GM21367 (cell line): Measurements from ENCODE around the gene DENND5A.
"Not testable (repeated sequence)": the region's sequence is repeated elsewhere in the genome, so short reads cannot be mapped to it uniquely, and the experiment has no call there.

ENCODE experiments used
- ATAC-seq: cut with Tn5 transposase; IDR thresholded peaks from one replicate; pipeline ENCODE4 v1.9.1; 2021; ENCODE audit not compliant: unreplicated experiment

The DENND5A gene

DNA sequence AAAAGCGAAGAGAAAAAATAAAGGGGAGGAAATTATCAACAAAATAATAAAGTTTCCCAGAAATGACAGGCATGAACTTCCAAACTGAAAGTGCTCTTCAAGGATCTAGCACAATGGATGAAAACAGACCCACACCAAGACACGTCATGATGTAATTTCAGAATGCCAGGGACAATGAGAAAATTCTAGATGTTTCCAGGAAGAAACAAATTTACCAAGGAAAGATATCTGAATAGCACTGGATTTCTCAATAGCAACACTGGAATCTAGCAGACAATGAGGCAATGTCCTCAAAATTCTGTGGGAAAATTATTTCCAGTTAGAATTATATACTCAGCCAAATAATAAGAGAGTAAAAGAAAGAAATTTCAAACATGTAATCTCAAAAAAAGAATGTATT, 46.0 kb downstream of the DENND5A start:
- no peak for ATAC-seq

DNA sequence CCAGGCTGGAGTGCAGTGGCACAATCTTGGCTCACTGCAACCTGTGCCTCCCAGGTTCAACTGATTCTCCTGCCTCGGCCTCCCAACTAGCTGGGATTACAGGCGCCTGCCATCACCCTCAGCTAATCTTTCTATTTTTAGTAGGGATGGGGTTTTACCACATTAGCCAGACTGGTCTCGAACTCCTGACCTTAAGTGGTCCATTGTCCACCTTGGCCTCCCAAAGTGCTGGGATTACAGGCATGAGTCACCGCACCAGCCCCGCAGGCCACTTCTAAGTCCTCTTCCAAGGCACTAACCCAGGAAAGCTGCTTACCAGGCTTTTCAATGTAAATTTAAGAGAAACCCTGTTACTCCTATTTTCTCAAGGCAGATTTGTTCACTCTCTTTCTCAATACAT, 50.4 kb downstream of the DENND5A start:
- no peak for ATAC-seq

DNA sequence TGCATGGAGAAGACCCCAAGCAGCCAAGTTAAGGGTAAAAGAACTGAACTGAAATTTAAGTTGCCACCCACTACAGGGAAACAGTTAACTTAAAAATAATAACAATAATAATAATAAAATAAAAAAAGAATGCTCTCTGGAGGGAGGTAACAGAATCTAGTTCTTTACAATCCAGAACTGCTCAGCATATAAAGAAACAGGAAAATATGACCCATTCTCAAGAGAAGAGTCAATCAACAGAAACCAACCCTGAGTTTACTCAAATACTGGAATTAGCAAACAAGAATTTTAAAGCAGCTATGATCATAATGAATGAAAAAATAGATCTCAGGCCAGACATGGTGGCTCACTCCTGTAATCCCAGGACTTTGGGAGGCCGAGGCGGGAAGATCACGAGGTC, 53.8 kb downstream of the DENND5A start:
- peak; percentile 14 for ATAC-seq

DNA sequence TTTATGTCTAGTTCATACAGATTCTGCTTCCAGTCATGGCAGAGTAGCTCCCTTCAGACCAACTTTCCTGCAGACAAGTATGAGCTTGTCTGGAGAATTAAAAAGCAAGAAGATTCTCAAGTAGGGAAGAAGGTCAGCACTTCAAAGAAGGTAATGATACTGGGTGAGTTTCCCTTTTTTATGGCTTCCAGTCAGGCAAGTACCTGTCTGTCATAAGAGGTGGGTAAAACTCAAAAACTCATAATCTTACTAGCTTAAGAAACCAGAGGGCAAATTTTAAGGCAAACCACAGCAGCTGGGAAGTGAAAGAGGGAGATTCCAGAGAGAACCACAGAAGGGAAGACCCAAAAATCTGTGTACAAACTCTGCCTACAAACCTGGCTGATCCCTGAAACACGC, 54.2 kb downstream of the DENND5A start:
- peak; percentile 36 for ATAC-seq

DNA sequence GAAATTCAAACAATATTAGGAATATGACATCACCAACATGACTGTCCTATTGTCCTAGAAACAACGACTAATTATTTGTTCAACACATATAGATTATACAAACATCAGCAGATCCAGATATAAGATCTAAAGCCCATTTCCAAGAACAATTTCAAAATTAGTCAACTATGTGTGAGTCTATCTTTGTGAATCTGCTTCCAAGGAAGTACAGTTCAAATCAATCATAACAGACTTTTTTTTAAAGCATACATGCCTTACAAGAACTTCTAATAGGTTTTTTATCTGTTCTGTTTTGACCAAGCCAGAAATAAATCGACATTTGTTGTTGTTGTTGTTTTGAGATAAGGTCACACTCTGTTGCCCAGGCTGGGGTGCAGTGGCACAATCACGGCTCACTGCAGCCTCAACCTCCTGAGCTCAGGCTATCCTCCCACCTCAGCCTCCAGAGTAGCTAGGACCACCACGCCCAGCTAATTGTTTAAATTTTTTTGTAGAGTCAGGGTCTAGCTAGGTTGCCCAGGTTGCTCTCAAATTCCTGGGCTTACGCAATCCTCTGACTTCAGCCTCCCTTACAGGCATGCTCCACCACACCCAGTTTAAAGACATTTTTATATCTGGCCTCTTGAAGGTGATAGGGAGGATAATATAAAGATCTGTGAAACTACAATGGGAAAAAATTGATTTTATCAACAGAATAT, 54.8 kb downstream of the DENND5A start:
- ATAC-seq: no peak

DNA sequence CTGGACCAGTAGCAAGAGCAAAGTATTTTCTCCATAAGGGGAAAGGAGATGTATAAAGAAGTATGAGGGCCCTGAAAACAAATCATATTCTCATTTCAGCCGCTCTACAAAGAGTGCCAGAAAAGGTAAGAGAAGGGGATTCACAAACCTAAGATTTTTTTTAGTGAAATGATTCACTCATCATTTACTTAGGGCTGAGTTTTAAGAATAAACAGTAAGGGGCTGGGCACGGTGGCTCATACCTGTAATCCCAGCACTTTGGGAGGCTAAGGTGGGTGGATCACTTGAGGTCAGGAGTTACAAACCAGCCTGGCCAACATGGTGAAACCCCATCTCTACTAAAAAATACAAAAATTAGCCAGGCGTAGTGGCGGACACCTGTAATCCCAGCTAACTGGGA, 55.5 kb downstream of the DENND5A start:
- not testable (repeated sequence) for ATAC-seq

DNA sequence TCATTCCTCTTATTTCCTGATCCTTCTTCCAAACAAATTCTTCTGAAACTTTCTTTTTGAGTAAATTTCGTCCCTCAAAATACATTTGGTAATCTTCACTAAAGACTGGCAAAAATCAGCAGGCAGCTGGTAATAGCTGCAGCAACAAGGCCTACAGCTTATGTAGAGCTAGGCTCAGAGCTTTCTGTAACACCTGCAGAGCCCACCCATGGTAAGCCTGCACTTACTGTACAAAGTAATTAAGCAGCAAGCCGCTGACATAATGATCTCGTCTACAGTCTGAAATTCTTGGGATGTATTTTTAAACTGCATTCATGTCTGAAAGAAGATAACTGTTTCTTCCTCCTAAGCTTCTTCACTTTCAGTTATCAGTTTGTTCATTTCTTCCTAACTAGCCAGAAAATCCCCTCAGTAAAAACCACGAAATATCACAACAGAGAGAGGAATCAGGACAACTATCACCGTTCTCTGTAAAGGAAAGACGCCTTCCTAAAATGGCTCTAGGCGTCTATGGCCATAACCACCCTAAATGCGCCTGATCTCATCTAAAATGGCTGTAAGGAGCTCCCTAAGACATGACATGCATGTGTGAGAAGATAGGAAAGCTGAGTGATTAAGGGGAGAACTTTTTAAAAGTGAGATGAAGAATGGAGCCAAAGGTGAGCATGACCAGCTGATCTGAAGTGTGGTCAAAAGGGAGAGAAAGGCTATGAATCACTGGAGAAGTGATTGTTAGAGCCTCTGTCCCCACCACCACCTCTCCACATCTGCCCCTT, 56.2 kb downstream of the DENND5A start:
- ATAC-seq: no peak

DNA sequence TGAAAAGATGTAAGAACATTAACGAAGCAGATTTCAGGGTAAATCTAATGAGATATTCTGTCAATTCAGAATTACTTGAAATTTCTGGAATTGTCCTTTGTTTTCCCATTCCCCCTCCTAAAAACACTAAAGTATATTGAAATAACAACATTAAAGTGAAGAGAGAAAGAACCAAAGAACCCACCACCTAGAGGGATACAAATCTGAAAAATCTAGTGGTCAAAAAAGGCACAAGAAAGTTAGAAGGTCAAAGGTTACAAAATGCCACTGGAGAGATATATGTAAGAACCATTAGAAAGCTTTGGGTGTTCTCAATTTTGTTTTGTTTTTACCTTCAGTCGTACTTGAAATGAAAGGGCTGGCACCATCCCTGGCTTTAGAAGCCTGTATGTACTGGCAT, 57.9 kb downstream of the DENND5A start:
- ATAC-seq: no peak

DNA sequence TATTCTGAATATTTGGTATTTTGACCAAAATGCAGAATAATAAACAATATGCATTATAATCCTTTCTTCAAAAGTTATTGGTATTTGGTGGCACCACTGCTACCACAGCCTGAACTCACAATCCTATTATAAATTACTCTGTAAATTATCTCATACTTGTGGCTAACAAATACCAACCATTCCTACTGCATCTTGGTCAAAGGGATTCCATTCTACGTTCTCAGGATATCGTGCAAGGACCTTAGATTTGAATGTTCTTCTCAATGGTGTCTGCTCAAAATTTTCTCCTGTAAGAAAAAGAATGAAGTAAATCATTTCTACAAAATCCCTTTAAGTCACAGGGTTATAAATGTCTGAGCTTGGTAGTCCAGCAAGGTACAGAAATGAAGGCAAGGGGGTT, 58.7 kb downstream of the DENND5A start:
- ATAC-seq: no peak

DNA sequence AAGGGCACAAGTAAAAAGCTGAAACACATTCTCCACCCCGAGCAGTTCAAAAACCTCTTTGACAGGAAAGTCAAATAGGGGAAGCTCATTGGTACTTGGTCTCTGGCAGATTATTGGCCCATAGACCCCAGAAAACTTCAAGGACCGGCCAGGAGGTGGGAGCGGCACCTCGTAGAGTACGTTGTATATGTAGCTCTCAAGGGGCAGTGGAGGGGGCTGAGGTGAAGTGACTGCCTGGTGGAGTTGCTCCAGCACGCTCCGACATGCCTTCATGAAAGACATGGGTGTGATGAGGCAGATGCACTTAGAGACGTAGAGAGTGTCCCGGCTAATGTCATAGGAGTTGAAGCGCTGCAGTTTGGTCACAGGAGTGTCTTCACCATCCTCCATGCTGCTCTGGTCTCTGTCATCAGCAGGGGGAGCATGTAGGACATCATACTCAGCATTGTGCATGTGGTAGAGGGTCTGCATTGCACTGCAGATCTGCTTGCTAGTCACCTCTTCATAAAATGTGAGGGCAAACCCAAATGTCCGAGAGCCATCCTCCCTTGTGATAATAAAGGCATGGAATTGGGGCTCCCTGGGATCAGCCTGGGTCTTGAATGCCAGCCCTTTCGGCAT, 61.3 kb downstream of the DENND5A start:
- no peak for ATAC-seq

DNA sequence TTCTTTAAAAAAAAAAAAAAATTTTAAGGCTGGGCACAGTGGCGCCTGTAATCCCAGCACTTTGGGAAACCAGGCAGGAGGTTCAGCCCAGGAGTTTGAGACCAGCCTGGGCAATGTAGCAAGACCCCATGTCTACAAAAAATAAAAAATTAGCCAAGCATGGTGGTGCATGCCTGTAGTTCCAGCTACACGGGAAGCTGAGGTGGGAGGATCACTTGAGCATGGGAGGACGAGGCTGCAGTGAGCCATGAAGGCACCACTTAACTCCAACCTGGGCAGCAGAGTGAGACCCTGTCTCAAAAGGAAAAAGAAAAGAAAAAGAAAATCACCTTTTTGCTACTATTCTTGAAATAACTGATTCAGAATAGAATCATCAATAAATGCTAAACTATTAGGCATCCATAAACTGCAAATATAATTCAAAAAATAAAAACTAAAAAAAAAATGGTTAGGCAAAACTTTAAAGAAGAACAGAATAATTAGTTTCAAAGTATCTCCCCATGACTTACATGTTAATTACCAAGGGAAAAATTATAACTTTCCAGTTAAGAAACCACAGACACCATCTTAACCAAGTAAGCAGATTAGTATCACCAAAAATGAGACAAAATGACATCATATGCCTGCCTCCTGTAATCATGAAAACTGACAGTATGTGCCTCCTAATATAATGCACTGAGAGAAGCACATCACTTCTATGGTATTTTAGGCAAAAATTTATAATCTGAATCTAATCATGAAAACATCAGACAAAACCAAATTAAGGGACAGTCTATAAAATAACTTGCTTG, 63.6 kb downstream of the DENND5A start:
- ATAC-seq: no peak

DNA sequence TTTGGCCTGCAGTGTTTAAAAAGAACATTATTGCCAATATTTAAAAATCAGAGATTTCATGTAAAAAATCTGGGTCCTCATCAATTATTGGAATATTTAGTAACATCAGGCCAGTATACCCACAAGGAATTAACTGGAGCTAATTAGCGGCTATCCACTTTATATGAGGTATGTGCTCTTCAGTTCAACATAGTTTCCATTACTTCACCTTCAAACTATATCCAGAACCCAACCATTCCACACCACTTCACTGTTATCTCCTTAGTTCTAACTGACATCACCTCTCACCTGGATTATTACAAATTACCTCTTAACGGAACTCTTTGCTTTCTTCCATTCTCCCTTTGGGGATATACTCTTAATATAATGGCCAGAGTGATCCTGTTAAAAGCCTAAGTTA, 64.7 kb downstream of the DENND5A start:
- no peak for ATAC-seq

DNA sequence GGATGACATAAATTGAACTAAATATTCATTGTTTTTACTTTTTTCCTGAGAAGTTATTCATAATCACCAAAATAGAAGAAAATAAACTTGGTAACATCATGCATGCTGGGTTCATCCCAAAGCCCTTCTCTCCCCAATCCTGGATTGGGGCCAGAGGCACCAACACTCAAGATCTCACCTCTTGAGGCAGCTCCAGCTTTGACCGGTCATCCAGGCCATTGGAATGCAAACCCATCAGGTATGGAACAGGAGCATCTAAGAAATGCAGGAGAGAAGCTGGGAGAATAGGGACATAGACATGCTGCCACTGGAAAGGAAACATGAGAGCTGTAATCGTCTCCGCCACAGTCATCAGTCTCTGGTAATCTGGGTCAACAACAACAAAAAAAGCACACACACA, 71.8 kb downstream of the DENND5A start:
- ATAC-seq: no peak

DNA sequence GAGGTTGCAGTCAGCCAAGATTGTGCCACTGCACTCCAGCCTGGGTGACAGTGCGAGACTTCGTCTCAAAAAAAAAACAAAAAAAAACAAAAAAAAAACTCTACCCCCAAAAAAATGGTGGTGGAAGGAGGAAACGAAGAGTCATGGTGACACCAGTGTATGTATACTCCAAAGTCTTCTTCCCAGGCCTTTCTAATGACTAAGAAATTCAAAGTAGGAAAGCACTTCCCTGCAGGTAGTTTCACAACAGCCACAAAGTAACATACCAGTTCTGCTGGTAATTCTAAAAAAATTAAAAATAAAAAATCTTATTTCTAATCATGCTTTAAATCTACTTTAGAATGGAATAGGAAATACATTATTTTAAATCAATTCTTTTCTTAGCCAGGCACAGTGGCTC, 72.6 kb downstream of the DENND5A start:
- no peak for ATAC-seq

DNA sequence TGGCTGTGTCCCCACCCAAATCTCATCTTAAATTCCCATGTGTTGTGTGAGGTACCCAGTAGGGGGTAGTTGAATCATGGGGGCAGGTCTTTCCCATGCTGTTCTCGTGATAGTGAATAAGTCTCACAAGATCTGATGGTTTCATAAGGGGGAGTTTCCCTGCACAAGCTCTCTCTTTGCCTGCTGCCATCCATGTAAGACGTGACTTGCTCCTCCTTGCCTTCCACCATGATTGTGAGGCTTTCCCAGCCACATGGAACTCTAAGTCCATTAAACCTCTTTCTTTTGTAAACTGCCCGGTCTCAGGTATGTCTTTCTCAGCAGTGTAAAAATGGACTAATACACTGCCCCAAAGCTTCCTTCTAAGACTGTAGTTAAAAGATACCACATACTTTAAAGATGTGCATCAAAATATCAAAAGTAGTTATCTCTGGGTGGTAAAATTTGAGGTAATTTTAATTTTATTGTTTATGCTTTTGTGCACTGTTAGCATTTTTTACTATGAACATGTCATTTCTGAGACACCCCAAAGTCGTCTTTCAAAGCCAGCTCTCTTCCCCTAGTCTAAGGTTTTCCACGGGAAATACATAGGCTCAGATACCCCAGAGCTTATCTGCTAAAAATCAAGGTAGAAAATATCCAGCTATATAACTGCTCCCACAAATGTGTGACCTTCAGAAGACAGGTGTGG, 74.7 kb downstream of the DENND5A start:
- ATAC-seq: not testable (repeated sequence)

DNA sequence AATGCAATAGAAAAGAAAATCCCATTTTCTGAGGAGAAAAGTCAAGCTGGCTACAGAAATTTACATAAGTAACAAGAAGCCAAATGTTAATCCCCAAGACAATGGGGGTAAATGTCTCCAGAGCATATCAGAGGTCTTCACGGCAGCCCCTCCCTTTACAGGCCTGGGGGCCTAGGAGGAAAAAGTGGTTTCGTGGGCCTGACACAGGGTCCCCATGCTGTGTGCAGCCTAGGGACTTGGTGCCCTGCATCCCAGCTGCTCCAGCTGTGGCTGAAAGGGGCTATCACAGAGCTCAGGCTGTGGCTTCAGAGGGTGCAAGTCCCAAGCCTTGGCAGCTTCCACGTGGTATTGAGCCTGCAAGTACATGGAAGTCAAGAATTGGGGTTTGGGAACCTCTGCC, 76.3 kb downstream of the DENND5A start:
- not testable (repeated sequence) for ATAC-seq

DNA sequence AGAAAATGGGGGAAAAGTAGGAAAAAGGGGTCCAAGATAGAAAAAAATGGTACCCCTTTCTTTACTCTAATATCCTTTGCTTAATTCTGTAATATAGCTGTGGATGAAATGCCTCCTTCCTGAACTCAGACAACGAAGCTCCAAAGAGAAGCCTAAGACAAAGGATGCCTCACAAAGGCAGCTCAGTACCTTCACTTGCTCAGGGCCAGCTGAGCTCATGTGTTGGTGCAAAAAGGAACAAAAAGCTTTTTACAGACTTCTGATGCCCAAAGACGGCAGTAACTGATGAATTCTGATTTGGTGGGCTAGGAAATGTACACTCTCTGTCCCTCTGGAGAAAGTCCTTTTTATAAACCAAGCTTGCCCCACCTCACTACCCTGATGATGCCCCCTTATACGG, 77.5 kb downstream of the DENND5A start:
- no peak for ATAC-seq

DNA sequence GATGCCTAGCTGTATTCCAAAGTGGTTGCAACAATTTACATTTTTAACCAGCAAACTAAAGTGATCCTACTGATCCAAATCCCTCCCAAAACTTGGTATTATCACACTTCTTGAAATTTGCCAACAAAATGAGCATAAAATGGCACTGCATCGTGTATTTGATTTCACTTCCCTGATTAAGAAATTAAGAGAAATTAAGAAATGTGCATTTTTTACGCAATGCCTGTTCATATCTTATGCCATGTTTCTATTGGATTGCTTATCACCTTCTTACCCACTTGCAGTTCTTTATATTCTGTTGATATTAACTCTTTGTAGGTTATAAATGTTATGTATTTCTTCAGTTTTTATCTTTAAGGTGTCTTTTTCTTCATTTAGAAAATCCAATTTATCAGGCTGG, 80.6 kb downstream of the DENND5A start:
- ATAC-seq: no peak

DNA sequence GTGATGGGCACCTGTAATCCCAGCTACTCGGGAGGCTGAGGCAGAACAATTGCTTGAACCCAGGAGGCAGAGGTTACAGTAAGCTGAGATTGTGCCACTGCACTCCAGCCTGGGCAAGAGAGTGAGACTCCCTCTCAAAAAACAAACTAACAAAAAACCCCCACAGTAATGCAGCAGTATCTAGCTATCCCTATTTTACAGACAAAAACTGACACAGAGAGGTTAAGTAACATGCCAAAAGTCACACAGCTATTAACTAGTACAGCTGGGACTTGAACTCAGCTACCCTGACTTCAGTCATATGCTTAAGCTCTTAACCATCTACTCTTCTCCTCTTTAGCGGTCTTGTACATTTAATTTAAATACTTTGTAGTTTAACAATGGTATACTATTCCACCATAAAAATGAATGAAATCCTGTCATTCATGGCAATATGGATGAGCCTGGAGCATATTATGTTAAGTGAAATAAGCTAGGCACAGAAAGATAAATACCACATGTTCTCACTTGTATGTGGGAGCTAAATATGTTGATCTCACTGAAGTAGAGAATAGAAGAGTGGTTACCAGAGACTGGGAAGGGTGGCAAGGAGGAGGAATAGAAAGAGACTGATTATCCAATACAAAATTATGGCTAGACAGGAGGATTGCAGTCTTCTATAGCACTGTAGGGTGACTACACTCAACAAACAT, 82.8 kb downstream of the DENND5A start:
- ATAC-seq: no peak

DNA sequence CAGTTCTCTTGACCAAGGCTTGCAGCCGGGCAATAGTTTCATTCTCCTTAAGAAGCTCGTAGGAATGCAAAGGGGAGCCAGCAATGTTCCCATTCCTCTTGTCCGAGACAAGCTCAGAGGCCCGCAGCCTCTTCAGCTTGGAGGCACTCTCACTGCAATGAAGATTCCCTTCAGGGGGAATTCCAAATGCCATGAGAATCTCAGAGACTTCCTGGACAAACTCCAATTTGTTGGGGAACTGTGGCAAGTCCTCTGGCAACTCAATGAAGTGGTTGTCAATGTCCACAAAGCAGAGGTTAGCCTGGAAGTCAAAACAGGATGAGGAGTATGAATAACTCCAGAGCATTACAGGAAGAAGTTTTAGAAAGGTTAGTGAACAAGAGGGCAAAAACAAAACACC, 84.4 kb downstream of the DENND5A start:
- ATAC-seq: no peak
